IMR-90 (cell line): ENCODE data around the gene TGFB3. TPM values are rescaled to one million over a fixed set of nuclear protein-coding genes. Genes with fewer than 3 reads are reported as not detected.

Experiments
- ATAC-seq: fragments of 200-7000 bp; cut with Tn5 transposase; 2 replicates; pipeline ENCODE4 v1.9.1; 2020; ENCODE audit warnings: low read depth, mild to moderate bottlenecking, moderate library complexity
- BruUV-seq: library from RNA; stranded (reverse); fragments of 400-500 nt; replicated peaks from 2 replicates; lab custom pipeline; 2021; lab: Mats Ljungman, UMichigan
- CTCF ChIA-PET: fragments of 300-600 bp; formaldehyde crosslinking; extraction: SDS; loops from one replicate; lab custom pipeline; 2021; ENCODE audit warnings: antibody characterized with exemption; lab: Yijun Ruan, JAX
- POLR2A ChIA-PET: fragments of 300-600 bp; sonication (Branson Sonifier 250); formaldehyde crosslinking; loops from one replicate; lab custom pipeline; 2022; ENCODE audit warnings: antibody characterized with exemption; ENCODE audit not compliant: unreplicated experiment; lab: Charles Lee
- DNase-seq: peaks from one replicate; pipeline ENCODE4 v3.0.0; 2013
- H2AFZ ChIP-seq: replicated peaks from 2 replicates; pipeline ENCODE3; 2013; ENCODE audit warnings: low read length, mild to moderate bottlenecking; ENCODE audit not compliant: poor library complexity
- H2AK5ac ChIP-seq: 2 replicates; pipeline ENCODE4 v1.6.1; 2013; ENCODE audit warnings: low read depth, low read length, inconsistent platforms
- H2AK9ac ChIP-seq: replicated peaks from 2 replicates; pipeline ENCODE3; 2013; ENCODE audit warnings: mild to moderate bottlenecking, low read depth, low read length, moderate library complexity; ENCODE audit not compliant: poor library complexity
- H2BK120ac ChIP-seq: 2 replicates; pipeline ENCODE4 v1.6.1; 2013; ENCODE audit warnings: low read depth, low read length, inconsistent platforms
- H2BK15ac ChIP-seq: 3 replicates; pipeline ENCODE4 v1.6.1; 2013; ENCODE audit warnings: low read depth, low read length, inconsistent platforms
- H2BK20ac ChIP-seq: 2 replicates; pipeline ENCODE4 v1.6.1; 2013; ENCODE audit warnings: low read depth, mild to moderate bottlenecking, inconsistent platforms, low read length, moderate library complexity
- H2BK5ac ChIP-seq: 2 replicates; pipeline ENCODE4 v1.6.1; 2013; ENCODE audit warnings: mild to moderate bottlenecking, low read depth, low read length, inconsistent platforms; ENCODE audit not compliant: poor library complexity, severe bottlenecking
- H3K14ac ChIP-seq: replicated peaks from 2 replicates; pipeline ENCODE4 v1.6.1; 2013; ENCODE audit warnings: low read depth, low read length, inconsistent platforms
- H3K18ac ChIP-seq: 2 replicates; pipeline ENCODE4 v1.6.1; 2013; ENCODE audit warnings: low read depth, low read length, control low read depth
- H3K23ac ChIP-seq: 2 replicates; pipeline ENCODE4 v1.6.1; 2013; ENCODE audit warnings: low read depth, low read length, inconsistent platforms
- H3K27ac ChIP-seq: 2 replicates; pipeline ENCODE4 v1.5.1; 2013; ENCODE audit warnings: mild to moderate bottlenecking, control low read depth, low read length; ENCODE audit not compliant: insufficient read depth
- H3K27me3 ChIP-seq: 2 replicates; pipeline ENCODE4 v1.6.1; 2013; ENCODE audit warnings: low read length; ENCODE audit not compliant: control insufficient read depth, insufficient read depth
- H3K36me3 ChIP-seq: 2 replicates; pipeline ENCODE4 v1.6.1; 2013; ENCODE audit warnings: low read length, mixed read lengths; ENCODE audit not compliant: control insufficient read depth, insufficient read depth
- H3K4ac ChIP-seq: 2 replicates; pipeline ENCODE4 v1.6.1; 2013; ENCODE audit warnings: low read depth, low read length, inconsistent platforms
- H3K4me1 ChIP-seq: 2 replicates; pipeline ENCODE4 v1.6.1; 2013; ENCODE audit warnings: low read length, mixed read lengths; ENCODE audit not compliant: control insufficient read depth, insufficient read depth
- H3K4me2 ChIP-seq: 2 replicates; pipeline ENCODE4 v1.6.1; 2013; ENCODE audit warnings: low read depth, mild to moderate bottlenecking, control low read depth, low read length, moderate library complexity
- H3K4me3 ChIP-seq: 2 replicates; pipeline ENCODE4 v1.5.1; 2013; ENCODE audit warnings: low read depth, mild to moderate bottlenecking, control low read depth, low read length, moderate library complexity; ENCODE audit not compliant: insufficient read depth
- H3K56ac ChIP-seq: 2 replicates; pipeline ENCODE4 v1.6.1; 2013; ENCODE audit warnings: low read length, inconsistent platforms; ENCODE audit not compliant: insufficient read depth; ENCODE audit errors: extremely low read depth
- H3K79me1 ChIP-seq, 2 experiments: 2 replicates each; pipeline ENCODE4 v1.6.1; 2013; ENCODE audit warnings: low read length in 2 of 2, inconsistent platforms in 1 of 2, low read depth in 1 of 2
- H3K9ac ChIP-seq: 2 replicates; pipeline ENCODE4 v1.6.1; 2013; ENCODE audit warnings: low read depth, low read length, control low read depth
- H3K9me1 ChIP-seq: 2 replicates; pipeline ENCODE4 v1.6.1; 2013; ENCODE audit warnings: low read length, inconsistent platforms; ENCODE audit not compliant: insufficient read depth
- H3K9me3 ChIP-seq: 2 replicates; pipeline ENCODE4 v1.6.1; 2013; ENCODE audit warnings: low read length; ENCODE audit not compliant: control insufficient read depth, insufficient read depth
- H4K20me1 ChIP-seq: 2 replicates; pipeline ENCODE4 v1.6.1; 2013; ENCODE audit warnings: low read length, inconsistent platforms; ENCODE audit not compliant: insufficient read depth
- H4K5ac ChIP-seq: 2 replicates; pipeline ENCODE4 v1.6.1; 2013; ENCODE audit warnings: mild to moderate bottlenecking, low read depth, low read length, control low read depth
- H4K8ac ChIP-seq, 2 experiments: 2 replicates each; pipeline ENCODE4 v1.6.1; 2013; ENCODE audit warnings: low read depth in 2 of 2, low read length in 2 of 2, control low read depth in 1 of 2, inconsistent platforms in 1 of 2
- H4K91ac ChIP-seq: 2 replicates; pipeline ENCODE4 v1.6.1; 2013; ENCODE audit warnings: low read depth, low read length, inconsistent platforms; ENCODE audit not compliant: insufficient read depth
- BHLHE40 ChIP-seq: fragments of 150-350 bp; IDR thresholded peaks from 2 replicates; pipeline ENCODE4 v1.6.1; 2016; ENCODE audit warnings: mild to moderate bottlenecking, low read depth, low read length
- CEBPB ChIP-seq: IDR thresholded peaks from 2 replicates; pipeline ENCODE4 v1.6.1; 2012; ENCODE audit warnings: low read depth, low read length, improper control_type of control experiment
- CHD1 ChIP-seq: IDR thresholded peaks from 2 replicates; pipeline ENCODE4 v1.6.1; 2012; ENCODE audit warnings: low read depth, low read length, improper control_type of control experiment
- FOS ChIP-seq: fragments of 150-350 bp; IDR thresholded peaks from 2 replicates; pipeline ENCODE4 v1.6.1; 2016; ENCODE audit warnings: low read depth, low read length
- MAFK ChIP-seq: IDR thresholded peaks from 2 replicates; pipeline ENCODE4 v1.6.1; 2012; ENCODE audit warnings: low read depth, low read length, improper control_type of control experiment
- MAZ ChIP-seq: IDR thresholded peaks from 2 replicates; pipeline ENCODE4 v1.6.1; 2012; ENCODE audit warnings: low read depth, mild to moderate bottlenecking, low read length, improper control_type of control experiment, moderate library complexity, borderline replicate concordance
- MXI1 ChIP-seq: IDR thresholded peaks from 2 replicates; pipeline ENCODE4 v1.6.1; 2012; ENCODE audit warnings: low read depth, mild to moderate bottlenecking, low read length, moderate library complexity, borderline replicate concordance
- NFE2L2 ChIP-seq: fragments of 150-350 bp; IDR thresholded peaks from 2 replicates; pipeline ENCODE4 v1.6.1; 2016; ENCODE audit warnings: low read depth, mild to moderate bottlenecking, low read length
- POLR2A ChIP-seq: IDR thresholded peaks from 2 replicates; pipeline ENCODE4 v1.6.1; 2012; ENCODE audit warnings: mild to moderate bottlenecking, low read depth, low read length
- RAD21 ChIP-seq: IDR thresholded peaks from 2 replicates; pipeline ENCODE4 v1.6.1; 2012; ENCODE audit warnings: low read length, improper control_type of control experiment
- RFX5 ChIP-seq: IDR thresholded peaks from 2 replicates; pipeline ENCODE4 v1.8.0; 2012; ENCODE audit warnings: low read depth, mild to moderate bottlenecking, low read length, moderate library complexity
- SMC3 ChIP-seq: fragments of 150-350 bp; IDR thresholded peaks from 2 replicates; pipeline ENCODE4 v1.6.1; 2016; ENCODE audit warnings: low read depth, mild to moderate bottlenecking, antibody characterized with exemption, low read length, moderate library complexity
- WGBS, 2 experiments: methylation state at CpG; one replicate each; pipeline versions ENCODE4 v1.1.5 to v1.1.7; 2013; ENCODE audit warnings: missing lambda C conversion rate in 2 of 2; ENCODE audit not compliant: insufficient read length in 1 of 2; ENCODE audit errors: extremely low coverage in 2 of 2; 5-methylcytosine and 5-hydroxymethylcytosine counted together
- dilution Hi-C: fragments of 300-500 bp; cut with HindIII; formaldehyde crosslinking; loops from one replicate; pipeline ENCODE4 v1.14.3; 2018; ENCODE audit warnings: low sequenced_read_pairs; ENCODE audit not compliant: unreplicated experiment
- in situ Hi-C: fragments of 300-500 bp; cut with MboI; formaldehyde crosslinking; loops from 3 replicates; pipeline ENCODE4 v1.14.3; 2019; ENCODE audit warnings: low sequenced_read_pairs, inconsistent platforms, mixed read lengths
- intact Hi-C: fragments of 100-400 bp; cut with micrococcal nuclease; formaldehyde crosslinking; loops from 2 replicates; pipeline ENCODE4 v1.10.0; 2022
- polyA plus RNA-seq, 3 experiments: library from polyadenylated mRNA; depleted of rRNA; stranded (reverse); fragments of >200 nt; gene quantifications; 2 replicates each; pipeline ENCODE4 v1.2.3, GENCODE V29; 2012; ENCODE audit warnings: low replicate concordance in 1 of 3
- total RNA-seq: library from RNA; depleted of rRNA; stranded (reverse); fragments of >200 nt; gene quantifications from 2 replicates; pipeline ENCODE4 v1.2.3, GENCODE V29; 2012
- TF ChIP-seq, protein P1 (sequence below): conservative IDR thresholded peaks from 2 replicates; pipeline ENCODE4 v1.5.1; 2012; ENCODE audit warnings: mild to moderate bottlenecking, low read depth, low read length, improper control_type of control experiment
- TF ChIP-seq, protein P2 (sequence below): fragments of 150-350 bp; IDR thresholded peaks from 2 replicates; pipeline ENCODE4 v1.6.1; 2017; ENCODE audit warnings: mild to moderate bottlenecking, antibody characterized with exemption, low read length, low read depth
- TF ChIP-seq, protein P3 (sequence below): fragments of 150-350 bp; IDR thresholded peaks from 2 replicates; pipeline ENCODE4 v1.6.1; 2016; ENCODE audit warnings: low read depth, mild to moderate bottlenecking, low read length, moderate library complexity, borderline replicate concordance

Gene TGFB3
- total and polyA plus RNA-seq, 2 of the 4 experiments (the other 2 are of a cell fraction), result 2.2 to 4.3 TPM

DNA sequence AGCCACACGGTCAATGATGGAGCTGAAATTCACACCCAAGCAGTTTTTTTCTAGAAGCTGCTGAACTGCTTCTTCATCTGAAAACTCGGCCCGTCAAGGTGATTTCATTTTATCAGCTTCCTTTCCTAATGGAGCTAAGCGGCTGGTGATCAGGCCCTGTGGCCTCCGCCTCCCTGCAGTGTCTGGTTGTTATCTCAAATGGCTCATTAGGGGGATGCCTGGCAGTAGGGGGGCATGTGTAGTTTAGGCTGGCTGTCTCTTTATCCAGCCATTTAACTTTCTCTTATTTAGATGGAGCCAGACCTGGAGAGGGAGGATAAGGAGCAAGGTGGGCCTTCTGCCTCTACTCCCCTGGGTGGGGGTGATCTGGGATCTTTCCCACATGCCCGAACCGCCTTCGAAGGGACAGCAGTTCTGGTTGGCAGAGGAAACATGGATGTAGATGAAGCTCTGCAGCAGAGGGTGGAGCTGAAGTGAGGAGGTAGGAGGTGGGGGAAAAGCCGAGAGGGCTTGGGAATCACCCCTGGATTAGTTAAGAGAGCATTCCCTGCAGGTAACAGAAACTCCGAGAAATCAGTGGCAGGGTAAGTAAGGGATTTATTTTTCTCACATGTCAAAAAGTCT lies 64.4 kb downstream of the TGFB3 start:
- H3K4ac ChIP-seq, result no peak overlapping the region
- H4K8ac ChIP-seq, result no peak overlapping the region
- intact Hi-C loops (no loop called here), in situ Hi-C loops (no loop called here), dilution Hi-C loops (no loop called here)
- no peak overlapping the region for H4K91ac ChIP-seq
- H3K36me3 ChIP-seq, result no peaks in the 10 kb centered on the region
- H3K9ac ChIP-seq, result no peak overlapping the region
- no peaks in the 10 kb centered on the region for H4K20me1 ChIP-seq
- no peak overlapping the region for H2AK9ac ChIP-seq
- no peak overlapping the region for H3K18ac ChIP-seq
- no peak overlapping the region for H2AK5ac ChIP-seq
- H4K5ac ChIP-seq, result no peak overlapping the region
- WGBS, 2 experiments, result 60% methylated on average over 2 of the region's 10 CpGs; no CpG with 5 or more reads in 1 of the 2 experiments
- no peaks in the 10 kb centered on the region for H3K9me3 ChIP-seq
- H3K27ac ChIP-seq, result no peak overlapping the region
- no peak overlapping the region for H3K4me3 ChIP-seq
- no peak for ATAC-seq
- H3K23ac ChIP-seq, result no peak overlapping the region
- H2BK15ac ChIP-seq, result no peak overlapping the region
- H3K14ac ChIP-seq, result no peak overlapping the region
- TF ChIP-seq, protein P1, sequence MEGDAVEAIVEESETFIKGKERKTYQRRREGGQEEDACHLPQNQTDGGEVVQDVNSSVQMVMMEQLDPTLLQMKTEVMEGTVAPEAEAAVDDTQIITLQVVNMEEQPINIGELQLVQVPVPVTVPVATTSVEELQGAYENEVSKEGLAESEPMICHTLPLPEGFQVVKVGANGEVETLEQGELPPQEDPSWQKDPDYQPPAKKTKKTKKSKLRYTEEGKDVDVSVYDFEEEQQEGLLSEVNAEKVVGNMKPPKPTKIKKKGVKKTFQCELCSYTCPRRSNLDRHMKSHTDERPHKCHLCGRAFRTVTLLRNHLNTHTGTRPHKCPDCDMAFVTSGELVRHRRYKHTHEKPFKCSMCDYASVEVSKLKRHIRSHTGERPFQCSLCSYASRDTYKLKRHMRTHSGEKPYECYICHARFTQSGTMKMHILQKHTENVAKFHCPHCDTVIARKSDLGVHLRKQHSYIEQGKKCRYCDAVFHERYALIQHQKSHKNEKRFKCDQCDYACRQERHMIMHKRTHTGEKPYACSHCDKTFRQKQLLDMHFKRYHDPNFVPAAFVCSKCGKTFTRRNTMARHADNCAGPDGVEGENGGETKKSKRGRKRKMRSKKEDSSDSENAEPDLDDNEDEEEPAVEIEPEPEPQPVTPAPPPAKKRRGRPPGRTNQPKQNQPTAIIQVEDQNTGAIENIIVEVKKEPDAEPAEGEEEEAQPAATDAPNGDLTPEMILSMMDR, result no peak
- TF ChIP-seq RFX5 (no peak), CEBPB (no peak), NFE2L2 (no peak), BHLHE40 (no peak), SMC3 (no peak), FOS (no peak), MXI1 (no peak), CHD1 (no peak), POLR2A (no peak), MAZ (no peak), MAFK (no peak), RAD21 (no peak)
- TF ChIP-seq, protein P2, sequence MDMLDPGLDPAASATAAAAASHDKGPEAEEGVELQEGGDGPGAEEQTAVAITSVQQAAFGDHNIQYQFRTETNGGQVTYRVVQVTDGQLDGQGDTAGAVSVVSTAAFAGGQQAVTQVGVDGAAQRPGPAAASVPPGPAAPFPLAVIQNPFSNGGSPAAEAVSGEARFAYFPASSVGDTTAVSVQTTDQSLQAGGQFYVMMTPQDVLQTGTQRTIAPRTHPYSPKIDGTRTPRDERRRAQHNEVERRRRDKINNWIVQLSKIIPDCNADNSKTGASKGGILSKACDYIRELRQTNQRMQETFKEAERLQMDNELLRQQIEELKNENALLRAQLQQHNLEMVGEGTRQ, result no peak
- TF ChIP-seq, protein P3, sequence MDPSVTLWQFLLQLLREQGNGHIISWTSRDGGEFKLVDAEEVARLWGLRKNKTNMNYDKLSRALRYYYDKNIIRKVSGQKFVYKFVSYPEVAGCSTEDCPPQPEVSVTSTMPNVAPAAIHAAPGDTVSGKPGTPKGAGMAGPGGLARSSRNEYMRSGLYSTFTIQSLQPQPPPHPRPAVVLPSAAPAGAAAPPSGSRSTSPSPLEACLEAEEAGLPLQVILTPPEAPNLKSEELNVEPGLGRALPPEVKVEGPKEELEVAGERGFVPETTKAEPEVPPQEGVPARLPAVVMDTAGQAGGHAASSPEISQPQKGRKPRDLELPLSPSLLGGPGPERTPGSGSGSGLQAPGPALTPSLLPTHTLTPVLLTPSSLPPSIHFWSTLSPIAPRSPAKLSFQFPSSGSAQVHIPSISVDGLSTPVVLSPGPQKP, result no peak
- no peaks in the 10 kb centered on the region for H3K27me3 ChIP-seq
- H3K4me2 ChIP-seq, result no peak overlapping the region
- ChIA-PET CTCF (interaction anchor here (0.6 to 1.2 kb wide), 3 partner anchors 11 to 123 kb away, joined by 3 to 4 read pairs (median 3); no protein-coding TSS in a partner anchor), POLR2A (no interaction called here)
- no peak for DNase-seq
- H2BK120ac ChIP-seq, result no peak overlapping the region
- H3K56ac ChIP-seq, result no peak overlapping the region
- H2BK20ac ChIP-seq, result no peak overlapping the region
- no peaks in the 10 kb centered on the region for H3K4me1 ChIP-seq
- H2BK5ac ChIP-seq, result no peak overlapping the region
- H3K79me1 ChIP-seq, result no peaks in the 10 kb centered on the region
- no TSS peak for BruUV-seq
- H2AFZ ChIP-seq, result no peak overlapping the region
- no peaks in the 10 kb centered on the region for H3K9me1 ChIP-seq
